ENCODE results near the gene CDKN2AIP.

Gene CDKN2AIP

GRCh38 chr4:183435803-183436202, 8.6 kb upstream of the CDKN2AIP start:
- Histone ChIP-seq H3K4me3 (ENCODE audit: low read length) (no peak overlapping the region), H3K27me3 (ENCODE audit: control insufficient read depth, insufficient read depth, low read length) (no peaks in the 10 kb centered on the region), H3K9me3 (ENCODE audit: control insufficient read depth, low read depth, low read length) (no peaks in the 10 kb centered on the region), H3K27ac (ENCODE audit: low read length) (no peak overlapping the region), H3K36me3 (ENCODE audit: control insufficient read depth, low read depth, low read length) (no peaks in the 10 kb centered on the region), H3K9ac (ENCODE audit: low read length) (no peak overlapping the region), H3K4me1 (ENCODE audit: control insufficient read depth, low read depth, low read length) (peaks cover 17% of the 10 kb centered on the region)

- Histone ChIP-seq H3K27me3 (ENCODE audit: control insufficient read depth, insufficient read depth, low read length) (no peaks in the 10 kb centered on the region), H3K27ac (ENCODE audit: low read length) (no peak overlapping the region), H3K4me1 (ENCODE audit: control insufficient read depth, low read depth, low read length) (peaks cover 12% of the 10 kb centered on the region), H3K9ac (ENCODE audit: low read length) (no peak overlapping the region), H3K36me3 (ENCODE audit: control insufficient read depth, low read depth, low read length) (no peaks in the 10 kb centered on the region), H3K9me3 (ENCODE audit: control insufficient read depth, low read depth, low read length) (no peaks in the 10 kb centered on the region), H3K4me3 (ENCODE audit: low read length) (no peak overlapping the region)
Measured at GRCh38 chr4:183436417-183436816, 8.0 kb upstream of the CDKN2AIP start.

GRCh38 chr4:183437452-183437851, 7.0 kb upstream of the CDKN2AIP start:
- Histone ChIP-seq H3K9ac (ENCODE audit: low read length) (no peak overlapping the region), H3K4me1 (ENCODE audit: control insufficient read depth, low read depth, low read length) (peaks cover 12% of the 10 kb centered on the region), H3K9me3 (ENCODE audit: control insufficient read depth, low read depth, low read length) (no peaks in the 10 kb centered on the region), H3K36me3 (ENCODE audit: control insufficient read depth, low read depth, low read length) (no peaks in the 10 kb centered on the region), H3K4me3 (ENCODE audit: low read length) (no peak overlapping the region), H3K27ac (ENCODE audit: low read length) (no peak overlapping the region), H3K27me3 (ENCODE audit: control insufficient read depth, insufficient read depth, low read length) (no peaks in the 10 kb centered on the region)

- no peak overlapping the region for H3K4me3 ChIP-seq (ENCODE audit: low read length)
- H3K27me3 ChIP-seq (ENCODE audit: control insufficient read depth, insufficient read depth, low read length), result no peaks in the 10 kb centered on the region
- peaks cover 18% of the 10 kb centered on the region for H3K4me1 ChIP-seq (ENCODE audit: control insufficient read depth, low read depth, low read length)
- no peaks in the 10 kb centered on the region for H3K9me3 ChIP-seq (ENCODE audit: control insufficient read depth, low read depth, low read length)
- no peak overlapping the region for H3K27ac ChIP-seq (ENCODE audit: low read length)
- H3K36me3 ChIP-seq (ENCODE audit: control insufficient read depth, low read depth, low read length), result no peaks in the 10 kb centered on the region
- H3K9ac ChIP-seq (ENCODE audit: low read length), result no peak overlapping the region
Measured at GRCh38 chr4:183438458-183439113, 5.8 kb upstream of the CDKN2AIP start.

GRCh38 chr4:183441276-183441675, 3.2 kb upstream of the CDKN2AIP start:
- Histone ChIP-seq H3K36me3 (ENCODE audit: control insufficient read depth, low read depth, low read length) (peaks cover 5% of the 10 kb centered on the region), H3K4me3 (ENCODE audit: low read length) (no peak overlapping the region), H3K27ac (ENCODE audit: low read length) (no peak overlapping the region), H3K9ac (ENCODE audit: low read length) (no peak overlapping the region), H3K27me3 (ENCODE audit: control insufficient read depth, insufficient read depth, low read length) (no peaks in the 10 kb centered on the region), H3K9me3 (ENCODE audit: control insufficient read depth, low read depth, low read length) (no peaks in the 10 kb centered on the region), H3K4me1 (ENCODE audit: control insufficient read depth, low read depth, low read length) (peaks cover 9% of the 10 kb centered on the region)

- peak overlapping the region; percentile 77 for H3K9ac ChIP-seq (ENCODE audit: low read length)
Measured at GRCh38 chr4:183443655-183444213, 702 bp upstream of the CDKN2AIP start.

GRCh38 chr4:183445097-183445428, 627 bp downstream of the CDKN2AIP start:
- H3K9ac ChIP-seq (ENCODE audit: low read length), result peak overlapping the region; percentile 77
- no peaks in the 10 kb centered on the region for H3K27me3 ChIP-seq (ENCODE audit: control insufficient read depth, insufficient read depth, low read length)
- H3K4me3 ChIP-seq (ENCODE audit: low read length), result peak overlapping the region; percentile 97
- H3K9me3 ChIP-seq (ENCODE audit: control insufficient read depth, low read depth, low read length), result no peaks in the 10 kb centered on the region
- peaks cover 5% of the 10 kb centered on the region for H3K4me1 ChIP-seq (ENCODE audit: control insufficient read depth, low read depth, low read length)
- H3K27ac ChIP-seq (ENCODE audit: low read length), result peak overlapping the region; percentile 52
- peaks cover 42% of the 10 kb centered on the region for H3K36me3 ChIP-seq (ENCODE audit: control insufficient read depth, low read depth, low read length)

More at GRCh38 chr4:183443655-183444213, 702 bp upstream of the CDKN2AIP start:
- Histone ChIP-seq H3K27me3 (ENCODE audit: control insufficient read depth, insufficient read depth, low read length) (no peaks in the 10 kb centered on the region), H3K9me3 (ENCODE audit: control insufficient read depth, low read depth, low read length) (no peaks in the 10 kb centered on the region), H3K36me3 (ENCODE audit: control insufficient read depth, low read depth, low read length) (peaks cover 29% of the 10 kb centered on the region), H3K27ac (ENCODE audit: low read length) (peak overlapping the region; percentile 48), H3K4me3 (ENCODE audit: low read length) (peak overlapping the region; percentile 97), H3K4me1 (ENCODE audit: control insufficient read depth, low read depth, low read length) (peaks cover 5% of the 10 kb centered on the region)

- H3K36me3 ChIP-seq (ENCODE audit: control insufficient read depth, low read depth, low read length), result peaks cover 53% of the 10 kb centered on the region
Measured at GRCh38 chr4:183447646-183448045, 3.2 kb downstream of the CDKN2AIP start.

GRCh38 chr4:183448436-183448835, 4.0 kb downstream of the CDKN2AIP start:
- H3K27me3 ChIP-seq (ENCODE audit: control insufficient read depth, insufficient read depth, low read length), result no peaks in the 10 kb centered on the region
- no peak overlapping the region for H3K9ac ChIP-seq (ENCODE audit: low read length)
- no peak overlapping the region for H3K27ac ChIP-seq (ENCODE audit: low read length)
- H3K4me1 ChIP-seq (ENCODE audit: control insufficient read depth, low read depth, low read length), result no peaks in the 10 kb centered on the region
- peaks cover 53% of the 10 kb centered on the region for H3K36me3 ChIP-seq (ENCODE audit: control insufficient read depth, low read depth, low read length)
- H3K9me3 ChIP-seq (ENCODE audit: control insufficient read depth, low read depth, low read length), result no peaks in the 10 kb centered on the region
- H3K4me3 ChIP-seq (ENCODE audit: low read length), result no peak overlapping the region

More at GRCh38 chr4:183447646-183448045, 3.2 kb downstream of the CDKN2AIP start:
- Histone ChIP-seq H3K4me1 (ENCODE audit: control insufficient read depth, low read depth, low read length) (peaks cover 5% of the 10 kb centered on the region), H3K27me3 (ENCODE audit: control insufficient read depth, insufficient read depth, low read length) (no peaks in the 10 kb centered on the region), H3K9ac (ENCODE audit: low read length) (no peak overlapping the region), H3K4me3 (ENCODE audit: low read length) (no peak overlapping the region), H3K9me3 (ENCODE audit: control insufficient read depth, low read depth, low read length) (no peaks in the 10 kb centered on the region), H3K27ac (ENCODE audit: low read length) (no peak overlapping the region)

GRCh38 chr4:183449193-183449882, 4.9 kb downstream of the CDKN2AIP start:
- peaks cover 53% of the 10 kb centered on the region for H3K36me3 ChIP-seq (ENCODE audit: control insufficient read depth, low read depth, low read length)
- H3K4me3 ChIP-seq (ENCODE audit: low read length), result no peak overlapping the region
- H3K9ac ChIP-seq (ENCODE audit: low read length), result no peak overlapping the region
- H3K9me3 ChIP-seq (ENCODE audit: control insufficient read depth, low read depth, low read length), result no peaks in the 10 kb centered on the region
- H3K27ac ChIP-seq (ENCODE audit: low read length), result no peak overlapping the region
- no peaks in the 10 kb centered on the region for H3K27me3 ChIP-seq (ENCODE audit: control insufficient read depth, insufficient read depth, low read length)
- H3K4me1 ChIP-seq (ENCODE audit: control insufficient read depth, low read depth, low read length), result no peaks in the 10 kb centered on the region

GRCh38 chr4:183450108-183450507, 5.7 kb downstream of the CDKN2AIP start:
- peaks cover 53% of the 10 kb centered on the region for H3K36me3 ChIP-seq (ENCODE audit: control insufficient read depth, low read depth, low read length)
- H3K9me3 ChIP-seq (ENCODE audit: control insufficient read depth, low read depth, low read length), result no peaks in the 10 kb centered on the region
- no peaks in the 10 kb centered on the region for H3K4me1 ChIP-seq (ENCODE audit: control insufficient read depth, low read depth, low read length)
- no peak overlapping the region for H3K27ac ChIP-seq (ENCODE audit: low read length)
- H3K27me3 ChIP-seq (ENCODE audit: control insufficient read depth, insufficient read depth, low read length), result no peaks in the 10 kb centered on the region
- H3K9ac ChIP-seq (ENCODE audit: low read length), result no peak overlapping the region
- H3K4me3 ChIP-seq (ENCODE audit: low read length), result no peak overlapping the region
